GM18867 (cell line): Measurements from ENCODE around the gene SHC3.

Source experiments
- ATAC-seq: cut with Tn5 transposase; IDR thresholded peaks from one replicate; pipeline ENCODE4 v1.9.1; 2021; ENCODE audit warnings: mild to moderate bottlenecking, moderate library complexity; ENCODE audit not compliant: unreplicated experiment

Gene SHC3

GRCh38 chr9:89006996-89007967 is 171.3 kb downstream of the SHC3 start:
- ATAC-seq, result no peak

GRCh38 chr9:89006267-89006666 is 172.4 kb downstream of the SHC3 start:
- no peak for ATAC-seq

- ATAC-seq, result no peak
These were observed 173.3 kb downstream of the SHC3 start for GRCh38 chr9:89005323-89005722.

GRCh38 chr9:89002987-89003386 is 175.6 kb downstream of the SHC3 start:
- no peak for ATAC-seq

- ATAC-seq, result no peak
These were observed 176.6 kb downstream of the SHC3 start for GRCh38 chr9:89001917-89002540.

GRCh38 chr9:89000973-89001916 is 177.4 kb downstream of the SHC3 start:
- peak; percentile 75 for ATAC-seq

GRCh38 chr9:89000371-89000781 is 178.2 kb downstream of the SHC3 start:
- ATAC-seq, result no peak

- no peak for ATAC-seq
These were observed 179.7 kb downstream of the SHC3 start for GRCh38 chr9:88998911-88999310.

- no peak for ATAC-seq
These were observed 180.1 kb downstream of the SHC3 start for GRCh38 chr9:88998503-88998902.

- ATAC-seq, result no peak
These were observed 181.0 kb downstream of the SHC3 start for GRCh38 chr9:88997646-88998045.

- ATAC-seq, result no peak
These were observed 181.7 kb downstream of the SHC3 start for GRCh38 chr9:88996921-88997235.

- ATAC-seq, result no peak
These were observed 182.3 kb downstream of the SHC3 start for GRCh38 chr9:88996046-88996920.

GRCh38 chr9:88995627-88996026 is 183.0 kb downstream of the SHC3 start:
- ATAC-seq, result no peak

GRCh38 chr9:88995200-88995577 is 183.4 kb downstream of the SHC3 start:
- ATAC-seq, result no peak

- no peak for ATAC-seq
These were observed 184.0 kb downstream of the SHC3 start for GRCh38 chr9:88994469-88995199.

GRCh38 chr9:88993871-88994460 is 184.7 kb downstream of the SHC3 start:
- ATAC-seq, result no peak

GRCh38 chr9:88993327-88993726 is 185.3 kb downstream of the SHC3 start:
- ATAC-seq, result no peak

- no peak for ATAC-seq
These were observed 186.1 kb downstream of the SHC3 start for GRCh38 chr9:88992556-88992955.
